HuH-7.5 (cell line): ENCODE results near the gene CDT1.
A peak's percentile ranks its signal among the peaks of the same experiment; 100 is the strongest.

Experiments used
- DNase-seq: peaks from one replicate; pipeline ENCODE4 v3.0.0; 2011; ENCODE audit warnings: low spot score

CDT1 gene

DNA sequence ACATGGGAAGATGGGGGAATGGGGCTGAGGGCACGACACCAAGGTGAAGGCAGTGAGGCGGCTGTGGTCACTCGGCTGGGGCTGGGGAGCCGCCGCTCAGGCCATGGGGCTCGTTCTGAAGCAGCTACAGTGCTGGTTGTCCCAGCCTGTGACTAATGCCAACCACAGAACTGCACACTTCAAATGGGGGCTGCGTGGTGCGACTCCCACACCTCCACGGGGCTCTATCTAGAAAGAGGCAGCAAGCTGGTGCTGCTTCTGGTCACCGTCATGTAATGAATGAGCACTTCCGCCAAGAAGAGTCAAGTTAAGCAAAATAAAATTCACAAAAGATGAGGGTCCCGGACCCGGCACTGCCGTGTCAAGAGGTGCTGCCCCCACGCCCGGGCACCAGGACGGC, 33.2 kb downstream of the CDT1 start:
- no peak for DNase-seq

DNA sequence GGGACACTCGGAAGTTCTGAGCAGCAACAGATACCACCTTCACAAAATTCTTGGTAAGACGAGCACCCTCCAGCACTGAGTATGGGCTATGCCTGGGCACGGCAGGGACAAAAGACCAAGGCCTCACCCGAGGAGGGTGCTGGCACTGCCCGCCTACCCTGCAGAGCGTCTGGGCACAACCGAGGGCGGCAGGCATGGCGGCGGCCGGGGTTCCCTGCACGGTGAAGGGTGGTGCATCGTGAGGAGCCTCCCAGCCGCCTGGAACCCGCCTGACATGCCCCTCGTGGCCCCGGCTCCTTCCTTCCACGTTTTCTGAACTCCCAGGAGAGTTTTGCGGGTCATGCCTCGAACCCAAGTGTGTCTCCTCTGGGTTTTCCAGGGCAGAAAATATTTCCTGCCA, 34.2 kb downstream of the CDT1 start:
- no peak for DNase-seq

DNA sequence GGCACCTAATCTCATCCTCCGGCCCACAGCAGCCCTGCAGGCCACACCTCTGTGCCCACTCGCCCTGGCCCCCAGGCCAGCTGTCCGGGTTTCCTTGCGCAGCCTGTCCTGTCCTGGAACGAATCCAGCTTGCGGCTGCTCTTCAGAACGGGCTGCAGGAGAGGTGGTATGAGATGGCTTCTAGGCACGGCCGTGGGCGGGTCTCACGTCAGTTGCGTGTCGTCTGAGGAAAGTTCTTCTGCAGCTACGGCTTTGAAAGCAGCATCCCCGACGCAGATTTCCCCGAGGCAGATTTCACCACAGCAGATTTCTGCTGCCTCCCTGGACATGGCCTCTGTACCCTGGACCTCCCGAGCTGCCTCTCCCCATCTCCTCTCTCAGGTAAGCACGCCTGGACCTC, 35.0 kb downstream of the CDT1 start:
- no peak for DNase-seq

DNA sequence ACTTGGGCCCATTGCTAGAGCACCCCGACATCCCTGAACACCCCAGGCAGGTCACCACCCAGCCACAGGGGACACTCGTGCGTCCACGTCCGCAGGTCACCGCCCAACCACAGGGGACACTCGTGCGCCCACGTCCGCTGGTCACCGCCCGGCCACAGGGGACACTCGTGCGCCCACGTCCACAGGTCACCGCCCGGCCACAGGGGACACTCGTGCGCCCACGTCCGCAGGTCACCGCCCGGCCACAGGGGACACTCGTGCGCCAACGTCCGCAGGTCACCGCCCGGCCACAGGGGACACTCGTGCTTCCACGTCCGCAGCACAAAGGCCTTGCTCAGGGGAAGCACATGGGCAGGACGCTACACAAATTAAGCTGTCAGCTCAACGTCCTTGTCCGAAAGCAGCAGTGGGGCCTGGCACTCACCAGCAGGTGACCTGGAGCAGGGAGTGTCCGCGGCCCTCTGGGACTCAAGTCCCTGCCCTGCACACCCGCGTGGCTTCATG, 35.5 kb downstream of the CDT1 start:
- DNase-seq, result no peak

DNA sequence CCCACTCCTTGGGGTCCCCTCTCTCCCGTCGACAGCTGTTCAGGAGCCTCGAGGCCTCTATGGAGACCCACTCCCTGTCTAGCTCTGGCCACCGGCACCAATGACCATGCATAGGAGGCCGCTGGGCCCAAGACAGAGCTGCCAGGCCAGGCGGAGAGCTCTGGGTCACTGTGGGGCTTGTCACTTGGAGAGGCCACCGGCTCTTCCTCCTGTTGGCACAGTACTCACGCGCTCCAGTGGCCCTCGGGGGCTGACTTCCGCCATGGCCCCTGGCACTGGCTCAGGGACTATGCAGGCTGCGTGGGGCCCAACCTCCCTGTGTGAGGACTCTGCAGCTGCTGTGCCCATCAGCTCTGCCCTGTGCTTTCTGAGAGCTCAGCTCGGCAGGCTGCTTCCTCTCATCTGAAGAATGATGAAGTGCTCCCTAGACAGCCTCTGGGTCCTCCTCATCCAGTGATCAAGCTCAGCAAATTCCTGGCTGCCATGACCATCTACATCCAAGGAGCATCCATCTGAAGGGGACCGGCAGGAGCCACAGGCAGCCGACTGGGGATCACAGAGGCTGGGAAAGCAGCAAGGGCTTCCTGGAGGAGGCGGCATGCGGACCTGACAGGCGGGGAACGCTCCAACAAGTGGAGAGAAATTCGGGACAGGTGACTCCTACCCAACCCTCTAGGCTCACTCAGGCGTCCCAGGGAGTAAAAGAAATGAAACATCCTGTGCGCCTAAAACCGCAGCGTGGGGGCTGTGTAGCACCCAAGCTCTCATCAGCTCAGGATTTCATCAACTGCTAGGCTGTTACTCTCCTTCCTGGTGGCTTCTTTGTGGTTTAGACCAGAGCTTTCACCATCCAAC, 36.4 kb downstream of the CDT1 start:
- no peak for DNase-seq

DNA sequence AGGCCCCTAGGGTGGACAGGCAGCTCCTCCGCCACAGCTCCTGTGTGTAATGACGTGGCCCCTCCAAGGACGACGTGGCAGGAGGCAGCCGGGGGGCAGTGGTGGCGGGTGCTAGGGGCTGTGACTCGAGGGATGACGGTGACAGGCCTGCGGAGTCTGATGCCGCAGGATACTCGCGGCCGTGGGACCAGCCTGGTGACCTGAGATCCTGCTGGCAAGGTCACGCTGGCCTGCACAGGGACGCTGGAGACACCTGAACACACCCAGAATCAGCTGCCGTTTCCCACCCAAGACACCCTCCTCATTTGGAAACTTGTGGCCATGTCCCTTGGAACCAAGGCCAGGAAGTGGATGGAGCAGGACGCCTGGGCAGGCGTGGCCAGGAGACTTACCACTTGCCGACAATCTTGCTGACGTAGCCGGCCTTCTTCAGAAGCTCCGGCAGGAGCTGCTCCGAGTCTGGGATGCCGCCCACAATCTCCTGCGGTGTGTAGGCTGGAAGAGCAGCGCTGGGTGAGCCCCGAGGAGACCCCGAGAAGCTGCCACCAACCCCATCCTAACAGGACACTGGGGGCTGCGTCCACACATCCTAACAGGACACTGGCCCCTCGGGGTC, 37.1 kb downstream of the CDT1 start:
- DNase-seq, result no peak

DNA sequence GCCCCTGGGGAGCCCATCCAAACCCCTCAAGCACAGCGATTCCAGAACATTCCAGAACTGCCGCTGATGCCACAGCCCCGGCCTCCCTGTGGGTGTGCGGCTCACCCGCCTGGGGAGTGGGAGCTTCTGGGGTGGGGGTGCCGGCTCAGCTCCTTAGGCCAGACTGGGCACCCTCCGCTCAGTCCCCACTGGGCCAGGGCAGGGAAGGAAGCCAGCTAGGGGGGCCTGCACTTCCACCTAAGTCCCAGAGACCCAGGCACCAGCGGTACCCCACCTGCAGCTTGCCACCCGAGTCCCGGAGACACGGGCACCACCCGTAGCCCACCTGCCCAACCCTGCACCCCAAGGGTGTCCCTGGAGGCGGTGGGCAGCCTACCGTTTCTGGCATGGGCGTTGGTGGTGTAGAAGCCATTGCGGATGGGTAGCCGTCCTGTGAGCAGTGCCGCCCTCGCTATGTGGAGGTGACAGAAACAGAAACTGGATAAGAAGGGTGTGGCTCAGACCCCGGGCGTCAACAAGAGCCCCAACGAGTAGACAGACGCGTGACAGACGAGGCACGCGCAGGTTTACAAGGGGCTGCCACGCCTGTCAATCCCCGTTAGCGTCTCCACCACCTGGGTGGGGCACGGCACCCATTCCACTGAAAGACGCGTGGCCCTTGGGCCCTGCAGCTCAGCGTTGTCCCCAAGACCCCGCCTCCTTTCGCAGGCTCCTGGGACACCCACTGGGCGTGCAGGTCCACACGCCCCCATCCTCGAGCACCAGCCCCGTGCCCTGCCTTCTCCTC, 38.1 kb downstream of the CDT1 start:
- DNase-seq, result no peak

DNA sequence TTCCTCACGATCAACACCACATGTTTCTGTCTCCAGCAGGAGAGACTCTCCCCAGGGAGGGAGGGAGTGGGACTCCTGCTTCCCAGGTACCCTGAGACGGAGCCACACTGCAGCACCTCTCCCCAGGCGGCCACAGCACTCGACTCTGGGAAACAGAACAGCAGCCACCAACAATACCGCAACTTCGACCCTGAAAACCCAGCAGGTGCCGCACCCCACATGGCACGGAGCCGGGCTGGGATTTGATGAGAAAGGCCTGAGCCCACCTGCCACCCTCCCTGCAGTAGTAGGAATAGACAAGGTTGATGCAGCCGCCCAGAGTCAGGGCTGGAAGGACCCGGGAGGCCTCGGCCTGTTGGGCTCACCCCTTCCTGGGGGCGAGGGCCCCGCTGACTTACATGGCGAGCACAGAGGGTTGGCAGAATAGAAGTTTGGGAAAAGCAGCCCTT, 38.7 kb downstream of the CDT1 start:
- no peak for DNase-seq

DNA sequence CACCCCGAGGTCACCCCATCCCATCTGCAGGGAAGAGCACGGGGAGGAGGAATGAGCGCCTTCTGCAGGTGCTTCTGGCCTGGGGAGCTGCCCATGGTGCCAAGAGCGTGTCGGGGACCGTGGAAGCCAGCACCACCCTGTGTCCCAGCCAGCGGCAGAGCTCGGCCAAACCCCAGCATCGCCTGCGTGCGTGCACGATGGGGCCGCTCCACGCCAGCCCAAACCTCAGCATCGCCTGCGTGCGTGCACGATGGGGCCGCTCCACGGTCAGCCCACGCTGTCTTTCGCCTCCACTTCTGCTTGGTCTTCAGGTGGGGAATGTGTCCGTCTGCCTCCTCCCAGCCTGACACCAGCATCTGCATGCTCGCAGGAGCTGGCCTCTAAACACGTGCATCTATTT, 39.2 kb downstream of the CDT1 start:
- DNase-seq, result no peak

DNA sequence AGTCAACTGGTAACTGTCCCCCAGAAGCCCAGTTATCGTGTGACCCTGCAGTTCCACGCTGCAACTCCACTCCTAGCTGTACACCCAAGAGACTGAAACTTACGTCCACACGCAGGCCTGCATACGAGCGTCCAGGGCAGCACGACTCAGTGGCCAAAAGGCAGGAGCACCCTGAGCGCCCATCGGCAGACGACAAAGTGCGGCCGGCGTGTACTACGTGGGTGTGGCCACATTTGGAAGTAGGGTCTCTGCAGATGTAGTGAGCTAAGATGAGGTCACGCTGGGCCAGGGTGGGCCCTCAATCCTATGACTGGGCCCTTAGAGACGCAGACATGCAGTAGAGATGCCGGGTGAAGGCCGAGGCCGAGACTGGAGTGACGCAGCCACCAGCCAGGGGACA, 39.7 kb downstream of the CDT1 start:
- no peak for DNase-seq

DNA sequence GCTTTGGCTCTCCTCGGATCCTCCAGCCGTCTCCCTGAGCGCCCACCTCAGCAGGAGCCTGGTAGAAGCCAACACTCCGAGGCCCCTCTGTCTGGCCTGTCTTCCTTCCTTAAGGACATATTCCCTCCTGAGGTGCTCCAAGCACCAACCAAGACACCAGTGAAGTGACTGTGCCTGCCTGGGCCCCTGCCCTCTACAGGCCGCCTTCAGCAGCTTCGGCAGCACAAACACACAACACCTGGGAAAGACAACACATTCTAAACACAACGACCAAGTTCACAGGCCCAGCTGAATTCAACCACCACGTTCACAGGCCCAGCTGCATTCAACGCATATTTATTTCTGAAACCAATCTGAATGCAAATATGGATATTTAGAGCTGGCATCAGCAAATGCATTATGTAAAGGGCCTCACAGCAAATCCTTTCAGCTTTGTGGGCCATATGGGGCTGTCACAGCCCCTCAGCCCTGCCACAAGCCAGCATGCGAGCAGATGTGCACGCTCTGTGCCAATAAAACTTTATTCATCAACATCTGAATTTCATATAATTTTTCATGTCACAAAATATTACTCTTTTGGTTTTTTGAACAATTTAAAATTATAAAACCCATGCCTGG, 40.9 kb downstream of the CDT1 start:
- peak; percentile 67 for DNase-seq

DNA sequence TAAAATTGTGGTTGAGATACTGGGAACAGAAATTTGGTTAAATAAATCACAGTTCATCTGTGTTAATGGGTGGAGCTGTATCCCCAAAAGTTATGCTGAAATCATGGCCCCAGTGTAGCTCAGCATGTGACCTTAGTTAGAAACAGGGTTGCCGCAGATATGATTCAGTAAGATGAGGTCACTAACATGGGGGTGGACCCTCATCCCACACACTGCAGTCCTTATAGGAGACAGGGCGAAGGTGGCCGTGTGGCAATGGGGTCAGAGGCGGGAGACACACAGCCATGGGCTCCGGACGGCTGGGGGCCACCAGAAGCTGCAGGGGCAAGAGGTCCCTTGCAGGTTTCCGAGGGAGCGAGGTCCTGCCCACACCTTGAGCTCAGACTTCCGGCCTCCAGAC, 42.5 kb downstream of the CDT1 start:
- no peak for DNase-seq

DNA sequence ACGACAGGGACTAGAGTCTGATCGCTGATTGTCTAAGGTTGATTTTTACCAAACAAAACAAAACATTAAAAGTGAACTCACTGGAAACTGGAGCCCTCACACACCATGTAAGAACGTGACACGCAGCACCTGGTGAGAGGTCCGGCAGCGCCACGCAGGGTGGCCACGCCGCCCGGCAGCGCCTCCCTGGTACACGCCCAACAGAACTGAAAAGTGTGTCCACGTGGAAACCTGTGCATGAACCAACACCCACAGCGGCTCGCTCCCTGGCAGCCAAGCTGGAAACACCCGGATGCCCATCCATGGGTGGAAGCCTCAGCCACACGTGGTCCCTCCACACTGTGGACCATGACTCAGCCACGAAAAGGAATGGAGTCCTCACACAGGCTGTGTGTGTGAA, 44.1 kb downstream of the CDT1 start:
- no peak for DNase-seq

DNA sequence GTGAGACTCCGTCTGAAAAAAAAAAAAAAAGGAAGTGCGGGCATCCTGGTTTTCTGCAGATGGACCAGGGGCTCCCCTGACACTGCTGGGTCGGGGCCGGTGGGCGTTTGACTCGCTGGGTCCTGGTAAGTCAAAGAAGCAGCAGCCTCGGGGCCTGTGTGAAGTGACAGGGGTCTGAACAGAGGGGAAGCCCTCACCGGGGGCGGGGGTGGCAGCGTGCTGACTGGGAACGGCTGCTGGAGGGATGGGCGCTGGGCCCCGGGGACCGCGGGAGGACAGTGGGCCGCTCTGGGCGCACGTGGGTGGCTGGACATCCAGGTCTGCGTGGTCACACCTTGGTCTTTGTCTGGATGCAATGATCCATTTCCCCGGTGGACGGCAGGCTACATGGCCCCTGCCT, 45.0 kb downstream of the CDT1 start:
- DNase-seq, result no peak

DNA sequence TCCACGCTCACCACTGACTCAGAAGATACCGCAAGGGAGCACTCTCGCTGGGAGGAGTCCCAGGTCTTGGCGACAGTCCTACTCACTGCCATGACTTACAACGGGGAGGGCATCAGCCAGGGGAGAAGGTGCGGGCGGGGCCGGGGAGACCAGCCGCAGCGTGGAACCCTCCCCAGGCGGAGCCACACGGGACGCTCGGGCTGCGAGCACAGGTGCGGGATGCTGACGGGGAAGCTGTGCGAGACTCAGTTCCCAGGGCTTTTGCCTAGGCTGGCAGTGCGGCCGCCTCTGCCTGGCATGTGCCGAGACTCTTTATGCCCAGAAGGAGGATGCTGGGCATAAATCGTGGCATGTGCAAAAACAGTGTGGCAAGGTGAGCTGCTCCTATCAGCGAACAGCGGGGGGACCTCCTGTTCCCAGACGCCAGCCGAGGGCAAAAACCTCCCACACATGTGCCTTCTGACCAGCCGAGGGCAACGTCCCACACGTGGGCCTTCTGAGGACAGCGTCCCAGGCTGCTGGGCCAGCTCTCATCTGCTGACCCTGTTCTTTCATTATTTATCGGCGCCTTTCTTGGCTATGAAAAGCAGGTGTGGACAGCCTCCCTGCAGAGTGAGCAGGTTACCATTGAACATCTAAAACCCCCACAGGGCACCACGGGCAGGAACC, 47.1 kb downstream of the CDT1 start:
- DNase-seq, result no peak

DNA sequence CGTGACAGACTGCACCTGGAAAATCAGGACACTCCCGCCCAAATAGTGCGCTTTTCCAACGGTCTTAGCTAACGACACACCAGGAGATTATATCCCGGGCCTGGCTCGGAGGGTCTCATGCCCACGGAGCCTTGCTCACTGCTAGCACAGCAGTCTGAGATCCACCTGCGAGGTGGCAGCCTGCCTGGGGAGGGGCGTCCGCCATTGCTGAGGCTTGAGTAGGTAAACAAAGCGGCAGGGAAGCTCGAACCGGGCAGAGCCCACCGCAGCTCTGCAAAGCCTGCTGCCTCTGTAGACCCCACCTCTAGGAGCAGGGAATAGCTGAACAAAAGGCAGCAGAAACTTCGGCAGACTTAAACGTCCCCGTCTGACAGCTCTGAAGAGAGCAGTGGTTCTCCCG, 48.0 kb downstream of the CDT1 start:
- DNase-seq, result no peak

DNA sequence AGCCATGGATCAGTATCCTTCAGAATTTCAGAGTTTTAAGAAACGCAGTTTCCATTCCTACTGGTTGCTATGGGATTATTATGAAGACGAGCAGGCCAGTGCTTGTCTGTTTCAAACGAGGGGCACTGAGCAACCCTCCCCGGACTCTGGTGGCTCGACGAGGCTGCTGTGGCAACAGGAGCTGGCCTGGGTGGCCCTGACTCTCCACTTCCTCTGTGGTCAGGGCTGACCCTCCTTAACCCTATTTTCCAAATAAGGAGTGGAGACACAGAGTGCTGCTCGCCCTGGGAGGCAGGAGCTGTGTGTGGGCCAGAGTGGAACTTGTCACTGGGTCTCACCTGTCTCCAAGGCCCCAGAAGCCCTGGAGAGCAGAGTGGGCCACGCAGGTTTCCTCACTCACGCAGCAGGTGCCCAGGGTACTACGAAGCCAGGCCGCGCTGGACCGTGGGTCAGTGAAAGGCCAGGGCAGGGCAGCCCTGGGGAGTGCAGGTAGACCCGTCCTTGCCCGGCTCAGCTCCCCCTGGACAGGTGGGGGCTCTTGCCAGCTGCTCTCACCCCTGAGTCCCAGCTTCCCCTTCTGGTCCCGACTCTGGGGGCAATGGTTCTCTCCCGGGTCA, 49.8 kb downstream of the CDT1 start:
- DNase-seq, result no peak

DNA sequence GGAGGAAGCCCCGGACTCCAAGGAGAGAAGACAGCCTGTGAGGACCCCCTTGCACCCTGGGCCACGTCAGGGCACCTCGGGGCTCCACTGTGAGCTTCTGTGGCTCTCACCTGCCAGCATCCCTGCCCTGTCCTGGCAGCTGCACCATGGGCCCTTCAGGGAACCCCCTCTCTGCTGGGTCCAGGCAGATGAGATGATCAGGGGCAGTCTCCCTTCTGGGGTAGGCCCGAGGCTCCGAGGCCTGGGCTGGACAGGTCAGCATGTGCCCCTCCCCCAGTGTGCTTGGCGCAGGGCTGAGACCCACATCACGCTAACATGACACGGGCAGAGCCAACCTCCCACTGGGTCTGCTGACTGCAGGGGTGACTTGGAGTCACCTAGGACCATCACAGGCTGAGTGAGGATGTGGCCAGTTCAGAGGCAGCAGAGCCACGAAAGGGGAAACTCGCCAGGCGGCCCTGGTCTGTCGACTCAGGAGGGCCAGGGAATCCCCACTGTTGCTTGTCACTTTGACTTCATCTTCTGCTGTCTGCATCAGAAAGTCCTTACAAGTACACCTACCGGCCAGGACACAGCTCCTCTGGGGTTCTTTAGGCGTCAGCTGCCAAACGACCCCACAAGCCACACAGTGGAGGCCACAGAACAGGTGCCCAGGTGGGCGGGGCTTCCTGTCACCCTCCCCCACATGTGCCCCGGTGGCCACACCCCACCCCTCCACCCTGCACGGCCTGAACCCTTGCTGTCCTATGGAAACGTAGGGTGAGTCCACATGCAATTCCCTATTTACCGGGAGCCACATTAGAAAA, 50.9 kb downstream of the CDT1 start:
- no peak for DNase-seq

DNA sequence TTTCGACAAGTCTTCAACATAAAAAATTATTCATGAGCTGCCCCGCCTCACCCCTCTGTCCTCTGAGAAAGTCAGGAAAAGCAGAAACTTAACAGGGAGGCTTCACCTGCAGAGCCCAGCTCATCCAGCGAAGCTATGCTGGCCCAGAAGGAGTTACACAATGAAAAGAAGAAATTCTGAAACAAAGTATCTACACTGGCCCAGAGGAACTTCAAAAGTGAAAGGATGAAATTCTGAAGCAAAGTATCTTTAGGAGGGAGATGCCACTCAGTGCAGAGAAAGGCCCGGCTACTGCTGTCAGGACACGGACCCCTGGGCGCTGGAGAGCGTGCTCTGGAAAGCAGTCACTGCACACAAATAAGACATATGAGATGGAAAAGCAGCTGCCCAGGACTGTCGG, 51.6 kb downstream of the CDT1 start:
- DNase-seq, result no peak

DNA sequence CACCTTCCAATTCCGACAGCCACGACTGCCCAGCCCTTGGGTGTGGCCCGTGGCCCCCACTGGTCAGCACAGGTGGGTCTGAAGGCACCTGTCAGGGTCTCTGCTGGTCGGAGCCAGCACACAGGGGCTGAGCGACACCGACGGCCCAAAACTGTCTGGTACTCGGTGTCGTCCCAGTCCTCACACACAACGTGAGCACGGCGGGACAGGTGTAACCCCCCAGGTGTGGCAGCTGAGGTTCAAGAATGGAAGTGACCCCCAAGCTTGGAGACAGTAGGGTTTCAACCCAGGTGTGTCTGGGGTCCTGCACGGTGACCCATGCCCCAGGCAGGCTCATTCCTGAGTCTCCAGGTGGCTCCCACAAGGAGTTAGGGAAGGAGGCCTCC, 52.1 kb downstream of the CDT1 start:
- no peak for DNase-seq
